ENCODE results near the gene NABP1. TPM values are rescaled to one million over a fixed set of nuclear protein-coding genes. Genes with fewer than 3 reads are reported as not detected.
"Not testable (repeated sequence)": the region's sequence is repeated elsewhere in the genome, so short reads cannot be mapped to it uniquely, and the experiment has no call there.

NABP1 gene, protein sequence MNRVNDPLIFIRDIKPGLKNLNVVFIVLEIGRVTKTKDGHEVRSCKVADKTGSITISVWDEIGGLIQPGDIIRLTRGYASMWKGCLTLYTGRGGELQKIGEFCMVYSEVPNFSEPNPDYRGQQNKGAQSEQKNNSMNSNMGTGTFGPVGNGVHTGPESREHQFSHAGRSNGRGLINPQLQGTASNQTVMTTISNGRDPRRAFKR
- 38.5 TPM for polyA plus RNA-seq (2013, experiment 1 of 2; ENCODE audit: insufficient read length)
- polyA plus RNA-seq (2013, experiment 2 of 2; ENCODE audit: insufficient read length): 37.7 TPM

DNA sequence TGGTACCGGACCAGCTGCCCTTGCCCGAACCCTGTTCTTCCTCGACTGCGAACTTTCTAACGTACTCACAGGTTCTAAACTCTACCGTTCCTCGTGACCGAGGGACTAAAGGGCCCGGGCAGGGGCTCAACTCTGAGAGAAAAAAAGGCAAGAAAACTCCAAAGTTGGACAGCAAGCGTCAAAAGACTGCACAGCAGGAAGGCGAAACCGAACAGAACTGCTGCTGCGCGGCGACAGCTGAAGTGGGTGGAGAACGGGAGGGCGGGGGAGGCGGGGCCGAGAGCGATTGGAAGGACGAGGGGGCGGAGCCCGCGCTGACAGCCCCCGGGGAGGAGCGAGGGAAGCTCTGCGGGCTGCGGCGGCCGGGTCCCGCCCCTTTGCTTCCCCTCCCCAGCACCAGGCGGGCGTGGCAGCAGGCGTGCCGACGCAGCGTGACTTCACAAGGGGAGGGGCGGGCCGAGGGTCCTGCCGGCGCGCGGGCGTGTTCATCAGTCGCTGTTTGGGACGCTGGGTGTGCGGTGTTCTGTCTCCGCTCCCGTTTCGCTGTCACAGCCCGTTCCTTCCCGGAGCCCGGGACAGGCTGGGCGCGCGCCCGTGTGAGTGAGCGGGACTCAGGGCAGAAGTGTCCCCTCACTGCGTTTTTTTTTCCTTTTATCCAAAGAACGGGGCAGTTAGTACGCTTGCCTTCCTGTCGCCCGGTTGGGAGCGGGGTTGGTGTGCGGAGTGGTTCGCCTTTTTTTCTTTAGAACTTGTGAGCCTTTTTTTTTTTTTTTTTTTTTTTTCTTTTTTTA lies at the start of gene NABP1:
NABP1 (plus strand) TSS at position 491 of the 791 bp plus-strand sequence. CDS start 479 bp downstream, outside the sequence.
- peak; percentile 98 for DNase-seq

DNA sequence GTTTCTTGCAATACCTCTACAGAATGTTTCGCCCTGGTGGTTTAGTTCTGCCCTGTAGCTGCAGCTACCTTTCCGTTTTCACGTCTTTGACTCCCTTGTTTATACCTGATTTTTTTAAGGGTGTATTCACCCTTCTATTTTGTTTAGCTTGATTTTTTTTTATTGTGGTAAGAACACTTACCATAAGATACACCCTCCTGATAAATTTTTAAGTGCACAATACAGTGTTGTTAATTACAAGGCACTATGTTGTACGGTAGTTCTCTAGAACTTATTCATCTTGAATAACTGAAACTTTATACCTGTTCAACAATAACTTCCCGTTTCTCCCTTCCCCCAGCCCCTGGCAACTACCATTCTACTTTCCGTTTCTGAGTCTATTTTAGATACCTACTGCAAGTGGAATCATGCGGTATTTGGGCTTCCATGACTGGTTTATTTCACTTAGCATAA lies 48.9 kb upstream of the NABP1 start:
- no peak for DNase-seq

DNA sequence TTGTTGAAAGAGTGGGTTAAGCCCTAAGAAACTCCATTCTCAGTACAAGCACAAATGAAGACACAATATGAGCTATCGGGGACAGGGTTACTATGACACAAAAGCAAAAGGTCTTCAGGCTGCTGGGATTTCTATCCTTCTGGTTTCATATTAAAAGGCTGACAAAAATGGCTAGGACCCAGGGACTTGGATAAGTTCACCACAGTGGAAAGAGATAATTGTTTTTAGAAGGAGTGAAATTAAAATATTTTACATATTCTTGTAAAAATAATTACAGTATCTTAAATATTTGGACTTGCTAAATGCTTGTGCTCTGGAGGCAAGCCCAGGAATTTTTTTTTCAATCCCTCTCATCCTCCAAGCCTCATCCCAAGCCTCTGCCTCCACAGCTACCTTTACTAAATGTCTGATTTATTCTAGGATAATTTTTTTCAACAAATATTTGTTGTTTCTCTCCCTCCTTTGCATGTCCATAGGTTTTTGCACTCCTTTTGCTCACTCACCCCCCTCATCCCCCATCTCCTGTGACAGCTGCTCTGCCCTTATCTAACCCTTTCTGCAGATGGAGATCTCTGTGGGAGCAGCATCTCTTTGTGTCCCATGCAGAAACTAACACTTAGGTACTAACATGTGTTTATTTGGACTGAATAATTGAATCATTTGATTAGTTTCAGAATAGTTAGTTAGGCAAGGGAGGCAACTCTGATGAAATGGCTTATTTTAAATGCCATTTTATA lies 47.8 kb upstream of the NABP1 start:
- DNase-seq: peak; percentile 41

DNA sequence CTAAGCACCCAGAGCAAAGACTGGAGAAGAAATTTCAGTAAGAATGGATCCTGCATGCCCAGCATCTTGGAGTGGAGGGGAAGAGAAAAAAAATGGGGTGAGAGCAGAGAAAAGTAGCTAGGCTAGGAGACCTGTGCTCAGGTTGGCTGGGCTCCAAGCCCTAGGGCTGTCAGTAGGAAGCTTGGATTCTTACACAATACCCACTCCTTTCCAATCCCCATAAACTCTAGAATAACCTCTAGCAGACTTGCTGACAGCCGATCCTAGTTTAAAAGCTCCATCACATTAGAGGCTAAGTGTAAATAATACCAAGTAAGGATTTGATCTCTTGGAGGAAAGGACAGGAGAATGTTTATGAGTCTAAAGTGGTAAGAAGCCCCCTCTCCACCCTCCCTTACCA lies 46.2 kb upstream of the NABP1 start:
- DNase-seq: peak; percentile 84

DNA sequence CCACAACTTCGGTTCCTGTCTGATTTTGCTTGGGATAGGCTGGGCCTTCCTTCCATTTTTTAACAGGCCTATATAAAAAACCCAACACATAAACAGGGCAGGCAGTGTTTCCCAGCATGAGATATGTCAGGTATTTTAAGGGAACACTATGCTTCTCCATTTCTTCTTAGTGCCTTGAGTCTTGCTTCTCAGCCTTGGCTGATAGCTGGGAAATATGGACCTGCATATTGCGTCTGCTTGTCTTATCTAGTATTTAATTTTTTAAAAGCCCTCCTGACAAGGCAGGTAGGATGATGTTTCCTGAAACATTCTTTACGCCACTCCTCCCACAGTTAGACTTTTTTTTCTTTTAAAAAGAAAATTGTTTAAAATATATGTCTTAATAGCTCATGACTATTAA lies 45.5 kb upstream of the NABP1 start:
- no peak for DNase-seq

DNA sequence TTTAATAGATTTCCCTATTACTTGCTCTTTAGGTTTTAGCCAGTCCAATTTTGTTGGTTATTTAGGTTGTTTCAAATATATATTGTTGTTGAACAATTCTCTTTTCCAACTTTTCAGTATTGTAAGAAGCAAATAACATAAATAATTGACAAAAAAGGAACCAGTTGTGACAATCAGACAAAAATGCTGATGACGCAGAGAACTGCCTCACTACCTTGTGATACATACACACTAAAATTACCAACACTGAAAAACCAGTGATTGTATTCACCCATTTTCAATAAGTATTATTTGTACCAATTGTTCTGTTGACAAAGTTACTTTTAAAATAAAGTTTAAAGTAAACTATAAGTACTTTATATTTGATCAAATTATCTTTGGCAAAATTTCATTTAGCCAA lies 43.1 kb upstream of the NABP1 start:
- no peak for DNase-seq

DNA sequence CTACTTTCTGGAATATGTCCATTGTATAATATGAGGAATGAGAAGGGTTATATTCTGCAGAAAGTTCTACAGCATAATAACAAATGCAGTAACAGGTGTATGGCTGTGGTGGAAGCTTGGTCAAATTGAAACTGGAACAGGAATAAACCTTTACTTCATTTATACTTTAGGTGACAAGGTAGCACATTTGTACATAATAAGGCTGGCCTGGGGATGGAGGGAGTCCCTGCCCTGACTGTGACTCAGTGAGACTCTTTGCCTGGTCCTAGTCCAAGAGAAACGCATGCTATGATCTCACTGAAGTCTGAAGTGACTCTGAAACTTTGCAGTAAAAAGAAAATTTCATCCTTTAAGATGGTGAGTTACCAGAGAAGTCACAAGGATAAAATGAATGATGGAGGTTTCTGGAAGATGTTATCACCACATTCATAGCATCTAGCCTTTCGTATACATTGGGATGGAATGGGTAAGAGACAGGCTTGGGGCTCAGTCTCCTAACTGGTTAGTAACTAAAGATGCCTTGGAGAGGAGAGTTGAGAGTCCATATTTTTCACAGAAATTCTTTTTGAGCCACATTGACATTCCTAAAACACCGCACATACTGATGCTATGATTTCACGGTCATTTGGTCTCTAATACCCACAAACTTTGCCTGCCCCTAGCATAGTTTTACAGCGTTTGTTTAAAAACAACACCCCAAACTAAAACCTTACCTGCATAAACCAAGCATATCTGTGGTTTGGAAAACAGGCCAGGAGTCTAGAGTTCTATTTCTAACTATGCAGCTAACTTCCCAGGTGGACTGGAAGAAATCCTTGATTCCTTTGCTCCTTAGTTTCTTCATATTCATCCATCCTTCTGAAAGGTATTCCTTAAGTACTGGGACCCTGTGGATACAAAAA lies 42.4 kb upstream of the NABP1 start:
- DNase-seq: peak; percentile 94

DNA sequence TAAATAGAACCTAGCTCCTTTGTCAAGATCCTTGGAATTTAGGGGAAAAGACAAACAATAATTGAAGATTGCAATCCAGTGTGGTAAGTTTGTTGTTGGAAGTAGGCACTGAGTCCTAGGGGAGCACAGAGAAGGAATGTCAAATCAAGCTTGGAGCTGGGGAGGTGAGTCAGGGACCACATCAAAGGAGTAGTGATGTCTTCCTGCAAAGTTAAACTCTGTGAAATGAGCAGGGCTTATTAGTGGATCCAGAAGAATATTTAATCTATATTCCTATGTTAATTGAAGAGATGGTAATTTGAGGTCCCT lies 41.7 kb upstream of the NABP1 start:
- DNase-seq: peak; percentile 93

DNA sequence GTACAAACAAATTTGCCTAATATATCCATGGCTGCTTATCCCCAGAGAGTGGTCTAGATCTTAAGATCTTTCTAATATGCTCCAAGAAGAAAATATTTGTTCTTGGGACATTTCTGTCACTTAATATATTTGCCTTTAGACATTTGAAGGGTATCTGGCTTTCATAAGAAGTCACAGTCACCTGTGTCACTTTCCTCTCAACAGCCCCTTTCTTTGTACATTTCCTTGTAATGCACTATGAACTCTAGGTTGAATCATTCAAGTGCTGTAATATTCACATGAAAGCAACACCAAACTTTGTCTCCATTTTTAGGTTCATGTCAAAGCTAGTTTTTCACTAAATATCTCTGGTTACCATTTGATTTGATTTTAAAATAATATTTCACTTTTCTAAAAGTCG lies 41.4 kb upstream of the NABP1 start:
- no peak for DNase-seq

DNA sequence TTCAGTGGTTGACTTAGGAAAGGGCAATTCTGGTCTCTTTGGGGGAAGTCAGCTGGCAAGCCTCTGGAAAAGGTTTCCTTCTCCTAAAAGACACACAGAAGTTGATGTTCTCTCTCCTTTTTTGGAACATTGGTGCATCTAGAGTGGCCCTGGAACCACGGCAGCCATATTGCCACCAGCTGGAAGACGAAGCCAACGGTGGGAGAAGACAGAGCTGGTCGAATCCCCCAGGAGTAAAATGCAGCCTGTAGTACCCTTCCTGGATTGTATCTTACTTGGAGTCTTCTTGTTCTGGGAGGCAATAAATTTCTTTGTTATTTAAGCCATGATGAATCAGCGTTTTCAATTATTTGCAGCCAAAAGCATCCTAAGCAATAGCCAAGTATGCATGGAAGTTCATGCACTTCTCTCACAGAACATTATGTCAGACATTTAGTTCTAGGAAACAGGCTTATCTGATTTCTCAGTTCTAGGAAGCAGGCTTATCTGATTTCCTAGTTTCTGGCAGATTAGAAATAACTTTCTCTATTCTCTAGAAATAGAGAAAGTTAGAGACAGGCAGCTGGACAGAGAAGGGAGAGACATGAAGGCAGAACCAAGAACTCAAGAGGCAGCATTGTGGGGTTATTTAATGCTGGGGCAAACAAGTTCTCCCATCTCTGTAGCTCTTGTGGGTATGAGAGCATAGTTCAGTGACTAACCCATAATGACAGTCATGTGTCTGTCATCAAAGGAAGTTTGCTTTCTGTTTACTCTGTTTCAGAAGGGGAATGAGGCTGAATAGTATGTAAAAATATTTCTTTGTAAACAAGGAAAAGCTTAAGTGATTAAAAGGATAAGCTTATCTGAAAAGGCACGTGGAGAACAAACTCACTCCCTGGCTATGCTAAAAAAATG lies 40.5 kb upstream of the NABP1 start:
- peak; percentile 73 for DNase-seq

DNA sequence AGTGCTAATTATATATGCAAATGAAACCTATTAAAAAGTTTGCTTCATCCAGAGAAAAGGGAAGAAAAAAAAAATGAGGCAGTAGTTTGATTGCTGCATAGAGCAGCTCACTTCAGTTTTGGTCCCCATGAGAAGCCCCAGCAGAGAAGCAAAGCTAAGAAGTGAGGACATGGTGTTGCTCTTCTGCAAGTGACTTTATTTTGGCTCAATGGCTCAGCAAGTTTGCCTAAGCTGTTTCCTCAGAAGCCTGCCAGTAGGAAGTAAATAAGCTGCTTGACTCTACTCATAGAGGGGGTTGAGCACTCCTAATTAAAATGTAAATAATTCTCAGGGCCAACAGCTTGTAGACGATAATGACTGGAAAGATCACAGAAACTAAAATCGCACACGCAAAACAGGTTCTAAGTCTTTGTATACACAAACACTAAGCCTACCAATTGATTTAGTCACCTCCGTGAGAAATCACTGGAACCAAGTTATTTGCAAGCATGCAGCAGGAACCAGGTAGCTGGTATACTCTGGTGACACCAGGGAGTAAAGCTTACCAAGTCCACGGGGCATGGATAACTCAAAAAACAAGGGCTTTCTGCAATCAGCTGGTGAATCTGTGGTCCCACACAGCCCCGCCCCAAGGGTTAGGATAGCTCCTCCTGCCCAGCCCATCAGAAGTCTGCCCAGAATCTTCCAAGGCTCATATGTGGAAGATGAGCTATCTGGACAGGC lies 39.7 kb upstream of the NABP1 start:
- DNase-seq: no peak

DNA sequence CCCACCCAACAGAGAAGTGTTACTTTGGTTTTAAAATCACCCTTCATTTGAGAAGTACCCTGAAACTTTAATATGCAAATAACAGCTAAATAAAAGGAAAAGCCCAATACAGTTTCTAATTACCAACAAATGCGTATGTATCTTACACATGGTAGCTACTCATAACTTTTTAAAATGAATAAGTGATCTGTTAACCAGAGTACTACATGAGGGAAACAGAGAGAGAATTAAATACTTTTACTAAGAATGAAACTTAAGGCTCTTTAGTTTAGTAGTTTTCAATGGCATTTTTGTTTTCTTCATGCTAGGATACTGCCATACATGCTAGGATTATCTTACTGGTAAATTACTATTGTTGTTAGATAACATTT lies 39.1 kb upstream of the NABP1 start:
- DNase-seq: no peak

DNA sequence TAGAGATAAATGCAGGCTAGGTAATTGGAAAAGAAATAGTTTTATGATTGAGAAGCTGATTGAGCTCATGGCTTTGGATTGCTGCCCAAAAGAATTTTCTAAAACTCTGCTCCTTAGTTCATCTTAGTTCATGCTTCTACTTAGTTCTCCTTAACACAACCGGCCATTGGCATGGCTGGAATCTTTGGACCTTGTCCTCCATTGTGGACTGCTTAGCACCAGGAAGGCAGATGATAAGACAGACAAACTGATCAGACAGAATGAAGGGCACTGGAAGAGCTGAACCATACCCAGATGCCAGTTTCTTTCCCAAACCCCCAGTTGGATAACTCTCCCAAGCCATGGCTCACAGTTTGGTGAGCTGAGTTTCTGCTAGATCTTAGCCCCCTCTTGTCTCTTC lies 36.3 kb upstream of the NABP1 start:
- DNase-seq: no peak

DNA sequence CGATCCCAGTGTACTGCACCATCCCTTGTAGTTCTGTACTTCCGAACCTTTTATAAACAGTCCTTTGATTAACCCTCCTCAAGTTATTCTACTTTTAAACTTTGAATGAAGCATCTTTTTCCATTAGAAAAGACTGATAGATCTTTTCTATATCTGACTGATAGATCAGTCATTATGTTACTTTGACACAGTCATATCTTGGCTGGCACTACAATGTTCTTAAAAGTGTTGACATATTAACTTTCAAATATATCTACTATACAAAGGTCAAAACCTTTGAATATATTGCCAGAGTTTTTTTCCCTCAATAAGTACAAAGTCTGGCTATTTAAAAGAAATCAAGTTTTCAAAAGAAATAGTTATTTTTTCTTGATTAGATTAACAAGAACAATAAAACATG lies 35.4 kb upstream of the NABP1 start:
- DNase-seq: no peak

DNA sequence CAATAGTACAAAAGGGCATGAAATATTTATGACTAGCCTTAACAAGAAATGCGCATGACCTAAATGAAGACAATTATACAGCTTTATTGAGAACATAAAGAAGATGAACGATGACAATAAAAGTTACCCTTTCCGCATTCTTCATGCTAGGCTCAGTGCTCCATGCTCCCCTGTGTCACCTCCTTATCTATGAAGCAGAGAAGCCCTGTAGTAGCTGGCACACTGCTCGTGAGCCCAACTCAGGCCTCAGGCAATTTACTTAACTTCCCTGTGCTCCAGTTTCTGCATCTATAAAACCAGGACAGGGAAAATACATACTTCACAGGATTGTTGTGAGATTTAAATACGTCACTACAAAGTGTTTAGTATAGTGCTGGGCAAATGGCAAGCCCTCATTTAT lies 34.5 kb upstream of the NABP1 start:
- DNase-seq: no peak

DNA sequence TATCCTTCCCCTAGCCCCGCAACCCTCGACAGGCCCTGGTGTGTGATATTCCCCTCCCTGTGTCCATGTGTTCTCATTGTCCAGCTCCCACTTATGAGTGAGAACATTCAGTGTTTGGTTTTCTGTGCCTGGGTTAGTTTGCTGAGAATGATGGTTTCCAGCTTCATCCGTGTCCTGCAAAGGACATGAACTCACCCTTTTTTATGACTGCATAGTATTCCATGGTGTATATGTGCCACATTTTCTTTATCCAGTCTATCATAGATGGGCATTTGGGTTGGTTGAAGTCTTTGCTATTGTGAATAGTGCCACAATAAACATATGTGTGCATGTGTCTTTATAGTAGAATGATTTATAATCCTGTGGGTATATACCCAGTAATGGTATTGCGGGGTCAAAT lies 33.3 kb upstream of the NABP1 start:
- not testable (repeated sequence) for DNase-seq

DNA sequence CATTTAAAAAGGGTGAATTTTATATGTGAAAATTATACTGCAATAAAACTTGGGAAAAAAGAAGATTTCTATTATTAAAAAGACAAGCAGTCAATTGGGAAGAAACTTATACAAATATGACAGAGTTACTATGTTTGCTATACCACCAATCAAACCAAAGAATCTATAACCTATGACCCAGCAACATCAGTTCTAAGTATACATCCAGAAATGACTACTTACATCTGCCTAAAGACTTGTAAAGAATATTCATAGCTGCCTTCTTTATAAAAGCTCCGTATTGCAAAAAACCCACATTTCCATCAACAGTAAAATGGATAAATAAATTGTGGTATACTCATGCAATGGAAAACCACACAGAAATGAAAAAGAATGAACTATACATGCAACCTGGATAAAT lies 32.9 kb upstream of the NABP1 start:
- DNase-seq: no peak

DNA sequence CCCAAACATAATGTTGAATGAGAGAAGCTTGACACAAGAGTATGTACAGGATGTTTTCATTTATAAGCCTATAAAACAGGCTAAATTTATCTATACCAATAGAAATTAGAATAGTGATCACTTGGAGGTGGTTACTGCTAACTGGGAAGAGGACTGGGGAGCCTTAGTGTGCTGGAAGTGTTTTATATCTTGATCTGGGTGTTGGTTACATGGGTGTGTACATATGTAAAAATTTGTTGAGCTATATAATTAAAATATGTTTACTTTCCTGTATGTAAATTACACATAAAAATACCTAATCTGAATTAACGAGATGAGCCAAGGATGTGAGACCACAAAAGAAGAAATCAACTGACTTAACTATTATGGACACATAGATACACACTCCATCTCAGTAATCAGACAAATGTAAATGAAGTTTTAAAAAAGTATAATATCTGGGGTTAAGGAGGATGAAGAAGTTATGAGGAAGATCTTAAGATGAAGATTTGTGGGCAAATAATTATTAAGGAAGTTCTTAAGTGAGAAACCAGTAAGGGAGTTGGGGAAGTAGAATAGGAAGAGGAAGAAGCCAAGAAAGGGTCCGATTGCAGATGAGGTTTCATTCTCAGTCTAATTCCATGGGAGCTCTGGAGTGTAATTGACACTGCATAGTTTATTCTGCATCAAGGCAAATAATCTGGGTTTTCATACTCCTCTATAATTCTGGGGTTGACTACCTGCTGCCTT lies 32.3 kb upstream of the NABP1 start:
- no peak for DNase-seq

DNA sequence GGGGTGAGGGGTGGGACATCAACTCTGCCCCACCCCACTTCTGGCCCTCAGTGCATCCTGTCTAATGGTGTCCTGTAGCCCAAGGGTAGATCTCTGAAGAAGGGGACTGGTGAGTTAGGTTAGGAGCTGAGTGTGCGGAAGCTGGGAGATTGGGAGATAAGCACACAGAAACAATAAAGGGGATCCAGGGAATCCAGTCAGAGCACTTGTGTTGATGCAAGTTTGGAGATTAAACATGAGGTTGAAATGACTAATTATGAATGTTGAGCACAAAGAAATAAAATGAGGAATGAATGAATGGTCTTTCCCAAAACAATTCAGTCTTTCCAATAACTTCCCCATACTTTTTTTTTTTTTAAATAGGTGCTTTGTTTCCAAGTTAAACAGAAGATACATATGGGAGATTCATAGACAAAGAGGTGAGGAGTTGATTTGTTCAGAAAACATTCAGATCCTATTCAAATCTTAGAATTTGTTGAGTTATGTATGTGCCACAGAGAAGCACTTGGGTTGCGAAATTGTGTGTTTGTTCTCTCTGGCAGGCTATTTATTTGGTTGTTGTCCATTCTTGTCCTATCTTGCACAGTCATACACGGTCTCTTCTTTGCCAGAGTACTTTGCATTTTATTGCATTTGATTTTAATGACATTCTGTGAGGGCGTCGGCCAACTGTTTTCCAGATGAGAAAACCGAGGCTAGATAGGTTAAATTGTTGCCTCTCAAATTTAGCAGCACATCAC lies 31.6 kb upstream of the NABP1 start:
- no peak for DNase-seq
